ENCODE data around the gene MRFAP1L1. TPM values are rescaled to one million over a fixed set of nuclear protein-coding genes. Genes with fewer than 3 reads are reported as not detected.

MRFAP1L1 gene
- polyA plus RNA-seq, 1 donor (not counting 4 experiments of a cell fraction or from before 2014, with no cell fraction given), result 77.9 TPM

GRCh38 chr4:6720202-6720699, 10.6 kb upstream of the MRFAP1L1 start:
- no peaks in the 10 kb centered on the region for H4K20me1 ChIP-seq (ENCODE audit: control insufficient read depth, extremely low read depth, insufficient read depth, low read length)
- H3K36me3 ChIP-seq (ENCODE audit: control insufficient read depth in 2 of 2, extremely low read depth in 1 of 2, insufficient read depth in 2 of 2, low read length in 2 of 2), result no peaks in the 10 kb centered on the region
- peaks cover 22% of the 10 kb centered on the region for H3K79me2 ChIP-seq (ENCODE audit: control insufficient read depth, insufficient read depth, low read length)
- peaks cover 20% of the 10 kb centered on the region for H3K4me1 ChIP-seq (ENCODE audit: control insufficient read depth, extremely low read depth, insufficient read depth, low read length)
- no peaks in the 10 kb centered on the region for H3K9me3 ChIP-seq (ENCODE audit: control insufficient read depth, low read depth, low read length)
- H3K4me2 ChIP-seq (ENCODE audit: control insufficient read depth, extremely low read depth, insufficient read depth, low read depth, low read length), result peak overlapping the region; percentile 36
- no peaks in the 10 kb centered on the region for H3K27me3 ChIP-seq (ENCODE audit: control insufficient read depth, extremely low read depth, insufficient read depth, low read length)
- H3K27ac ChIP-seq (ENCODE audit: control insufficient read depth, insufficient read depth, low read length), result no peak overlapping the region
- no peak overlapping the region for H2AFZ ChIP-seq (ENCODE audit: control insufficient read depth, low read length)
- no peak overlapping the region for H3K9ac ChIP-seq (ENCODE audit: control insufficient read depth, extremely low read depth, insufficient read depth, low read length)
- FAIRE-seq, result no peak
- no peak for DNase-seq (ENCODE audit: low read depth, low spot score)
- dilution Hi-C loops (cut with MboI; ENCODE audit: extremely low pct_ligation_motif_present, low sequenced_read_pairs), result no loop called here
- peak in 2 of 3 experiments; percentile 91 to 97 for TF ChIP-seq CTCF (optimal IDR thresholded peaks at IDR 0.05 in 1 of 3, IDR thresholded peaks at IDR 0.05 in 1 of 3, conservative IDR thresholded peaks at IDR 0.05 in 1 of 3; ENCODE audit: extremely low read depth in 1 of 3, insufficient read depth in 2 of 3, low read length in 3 of 3)
- TF ChIP-seq EZH2 (IDR thresholded peaks at IDR 0.05; ENCODE audit: low read length), result no peak
- H3K4me3 ChIP-seq (ENCODE audit: control insufficient read depth in 2 of 3, extremely low read depth in 1 of 3, insufficient read depth in 2 of 3, low read depth in 1 of 3, low read length in 3 of 3), result no peak overlapping the region
- no peaks in the 10 kb centered on the region for H3K9me1 ChIP-seq (ENCODE audit: control insufficient read depth, extremely low read depth, insufficient read depth, low read length)

- H3K9me1 ChIP-seq (ENCODE audit: control insufficient read depth, extremely low read depth, insufficient read depth, low read length), result no peaks in the 10 kb centered on the region
- H4K20me1 ChIP-seq (ENCODE audit: control insufficient read depth, extremely low read depth, insufficient read depth, low read length), result no peaks in the 10 kb centered on the region
- peaks cover 22% of the 10 kb centered on the region for H3K79me2 ChIP-seq (ENCODE audit: control insufficient read depth, insufficient read depth, low read length)
- H3K27me3 ChIP-seq (ENCODE audit: control insufficient read depth, extremely low read depth, insufficient read depth, low read length), result no peaks in the 10 kb centered on the region
- H3K9ac ChIP-seq (ENCODE audit: control insufficient read depth, extremely low read depth, insufficient read depth, low read length), result no peak overlapping the region
- FAIRE-seq (no peak), DNase-seq (ENCODE audit: low read depth, low spot score) (no peak)
- dilution Hi-C loops (cut with MboI; ENCODE audit: extremely low pct_ligation_motif_present, low sequenced_read_pairs), result no loop called here
- no peaks in the 10 kb centered on the region for H3K36me3 ChIP-seq (ENCODE audit: control insufficient read depth in 2 of 2, extremely low read depth in 1 of 2, insufficient read depth in 2 of 2, low read length in 2 of 2)
- H3K4me2 ChIP-seq (ENCODE audit: control insufficient read depth, extremely low read depth, insufficient read depth, low read depth, low read length), result no peak overlapping the region
- TF ChIP-seq EZH2 (IDR thresholded peaks at IDR 0.05; ENCODE audit: low read length), result no peak
- no peak for TF ChIP-seq CTCF (optimal IDR thresholded peaks at IDR 0.05 in 1 of 3, IDR thresholded peaks at IDR 0.05 in 1 of 3, conservative IDR thresholded peaks at IDR 0.05 in 1 of 3; ENCODE audit: extremely low read depth in 1 of 3, insufficient read depth in 2 of 3, low read length in 3 of 3)
- H3K4me3 ChIP-seq (ENCODE audit: control insufficient read depth in 2 of 3, extremely low read depth in 1 of 3, insufficient read depth in 2 of 3, low read depth in 1 of 3, low read length in 3 of 3), result no peak overlapping the region
- no peaks in the 10 kb centered on the region for H3K9me3 ChIP-seq (ENCODE audit: control insufficient read depth, low read depth, low read length)
- H3K27ac ChIP-seq (ENCODE audit: control insufficient read depth, insufficient read depth, low read length), result no peak overlapping the region
- no peak overlapping the region for H2AFZ ChIP-seq (ENCODE audit: control insufficient read depth, low read length)
- H3K4me1 ChIP-seq (ENCODE audit: control insufficient read depth, extremely low read depth, insufficient read depth, low read length), result peaks cover 16% of the 10 kb centered on the region
Measured at GRCh38 chr4:6719611-6720179, 10.0 kb upstream of the MRFAP1L1 start.

Data from keratinocyte (primary cell).